GM12892 (cell line): Measurements from ENCODE around the gene FOXQ1.

Source experiments
- POLR2A ChIP-seq: IDR thresholded peaks from 2 replicates; pipeline ENCODE4 v1.6.1; 2011; ENCODE audit warnings: low read depth, low read length, control low read depth
- POLR2AphosphoS5 ChIP-seq: IDR thresholded peaks from 2 replicates; pipeline ENCODE4 v1.6.1; 2011; ENCODE audit warnings: low read depth, low read length, control low read depth
- TAF1 ChIP-seq: IDR thresholded peaks from 2 replicates; pipeline ENCODE4 v1.6.1; 2011; ENCODE audit warnings: low read depth, mild to moderate bottlenecking, control low read depth, low read length, borderline replicate concordance

- TF ChIP-seq POLR2AphosphoS5 (no peak), TAF1 (no peak), POLR2A (no peak)
These were observed 40.7 kb upstream of the FOXQ1 start for GRCh38 chr6:1271071-1271763.
